ENCODE measurements around the gene PIAS1. TPM values are rescaled to one million over a fixed set of nuclear protein-coding genes. Genes with fewer than 3 reads are reported as not detected.
A peak's percentile ranks its signal among the peaks of the same experiment; 100 is the strongest.

Gene PIAS1
- total RNA-seq, 1 donor from 2014 or later = 8.1 TPM

- DNase-seq (ENCODE audit: low read depth in 2 of 2) = no peak
Measured at GRCh38 chr15:68062946-68063465, 8.9 kb downstream of the PIAS1 start.

- no peak for DNase-seq (ENCODE audit: low read depth in 2 of 2)
Measured at GRCh38 chr15:68063606-68064005, 9.5 kb downstream of the PIAS1 start.

GRCh38 chr15:68073576-68074288 lies 19.6 kb downstream of the PIAS1 start:
- DNase-seq (ENCODE audit: low read depth in 2 of 2) = no peak

GRCh38 chr15:68075764-68076385 lies 21.8 kb downstream of the PIAS1 start:
- no peak for DNase-seq (ENCODE audit: low read depth in 2 of 2)

- no peak for DNase-seq (ENCODE audit: low read depth in 2 of 2)
Measured at GRCh38 chr15:68078365-68078764, 24.2 kb downstream of the PIAS1 start.

GRCh38 chr15:68080334-68080733 lies 26.2 kb downstream of the PIAS1 start:
- no peak for DNase-seq (ENCODE audit: low read depth in 2 of 2)

GRCh38 chr15:68080783-68081182 lies 26.7 kb downstream of the PIAS1 start:
- no peak for DNase-seq (ENCODE audit: low read depth in 2 of 2)

GRCh38 chr15:68081869-68082505 lies 27.9 kb downstream of the PIAS1 start:
- DNase-seq (ENCODE audit: low read depth in 2 of 2) = peak in 1 of 2 donors; percentile 23

GRCh38 chr15:68082735-68083134 lies 28.6 kb downstream of the PIAS1 start:
- DNase-seq (ENCODE audit: low read depth in 2 of 2) = no peak

- no peak for DNase-seq (ENCODE audit: low read depth in 2 of 2)
Measured at GRCh38 chr15:68083463-68083862, 29.3 kb downstream of the PIAS1 start.

- DNase-seq (ENCODE audit: low read depth in 2 of 2) = no peak
Measured at GRCh38 chr15:68085052-68085451, 30.9 kb downstream of the PIAS1 start.

GRCh38 chr15:68091743-68092142 lies 37.6 kb downstream of the PIAS1 start:
- DNase-seq (ENCODE audit: low read depth in 2 of 2) = no peak

GRCh38 chr15:68096099-68096498 lies 42.0 kb downstream of the PIAS1 start:
- DNase-seq (ENCODE audit: low read depth in 2 of 2) = no peak

- no peak for DNase-seq (ENCODE audit: low read depth in 2 of 2)
Measured at GRCh38 chr15:68097029-68097428, 42.9 kb downstream of the PIAS1 start.

GRCh38 chr15:68098465-68098864 lies 44.4 kb downstream of the PIAS1 start:
- no peak for DNase-seq (ENCODE audit: low read depth in 2 of 2)

GRCh38 chr15:68100194-68100593 lies 46.1 kb downstream of the PIAS1 start:
- no peak for DNase-seq (ENCODE audit: low read depth in 2 of 2)

GRCh38 chr15:68103603-68104002 lies 49.5 kb downstream of the PIAS1 start:
- DNase-seq (ENCODE audit: low read depth in 2 of 2) = no peak

- peak in 1 of 2 donors; percentile 4 for DNase-seq (ENCODE audit: low read depth in 2 of 2)
Measured at GRCh38 chr15:68106656-68107055, 52.5 kb downstream of the PIAS1 start.

GRCh38 chr15:68107142-68107541 lies 53.0 kb downstream of the PIAS1 start:
- DNase-seq (ENCODE audit: low read depth in 2 of 2) = no peak

- no peak for DNase-seq (ENCODE audit: low read depth in 2 of 2)
Measured at GRCh38 chr15:68112706-68113105, 58.6 kb downstream of the PIAS1 start.

- no peak for DNase-seq (ENCODE audit: low read depth in 2 of 2)
Measured at GRCh38 chr15:68113273-68113672, 59.2 kb downstream of the PIAS1 start.

GRCh38 chr15:68113751-68114150 lies 59.6 kb downstream of the PIAS1 start:
- DNase-seq (ENCODE audit: low read depth in 2 of 2) = no peak

- peak in 1 of 2 donors; percentile 5 for DNase-seq (ENCODE audit: low read depth in 2 of 2)
Measured at GRCh38 chr15:68114356-68114755, 60.2 kb downstream of the PIAS1 start.

Data from dermis microvascular lymphatic vessel endothelial cell (primary cell).